ENCODE data around the gene PAIP2B. TPM values are rescaled to one million over a fixed set of nuclear protein-coding genes. Genes with fewer than 3 reads are reported as not detected.
"Not testable (repeated sequence)": the region's sequence is repeated elsewhere in the genome, so short reads cannot be mapped to it uniquely, and the experiment has no call there.

PAIP2B gene
- total RNA-seq, 1 donor from 2014 or later: 0.40 TPM

DNA sequence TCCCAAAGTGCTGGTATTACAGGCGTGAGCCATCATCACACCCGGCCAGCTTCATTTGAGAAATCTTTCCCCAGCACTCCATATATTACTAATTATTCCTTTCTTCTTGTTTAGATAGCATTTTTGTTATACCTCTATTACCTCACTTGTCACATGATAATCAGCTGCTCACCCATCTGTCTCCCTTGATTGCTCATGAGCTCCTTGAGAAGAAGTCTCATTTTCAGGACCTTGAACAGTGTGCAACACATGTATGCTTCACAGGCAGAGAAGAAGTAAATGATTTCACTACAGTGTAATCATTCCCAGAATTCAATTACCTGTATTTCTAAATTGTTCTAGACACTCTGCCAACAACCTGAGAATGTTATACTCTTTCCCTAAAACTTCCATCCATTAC is 6.2 kb downstream of the PAIP2B start:
- DNase-seq (ENCODE audit: low read depth, low spot score): no peak

- no peak for DNase-seq (ENCODE audit: low read depth, low spot score)
These were observed 10.4 kb downstream of the PAIP2B start for GRCh38 chr2:71216501-71216900.

GRCh38 chr2:71215447-71215846 is 11.5 kb downstream of the PAIP2B start:
- no peak for DNase-seq (ENCODE audit: low read depth, low spot score)

DNA sequence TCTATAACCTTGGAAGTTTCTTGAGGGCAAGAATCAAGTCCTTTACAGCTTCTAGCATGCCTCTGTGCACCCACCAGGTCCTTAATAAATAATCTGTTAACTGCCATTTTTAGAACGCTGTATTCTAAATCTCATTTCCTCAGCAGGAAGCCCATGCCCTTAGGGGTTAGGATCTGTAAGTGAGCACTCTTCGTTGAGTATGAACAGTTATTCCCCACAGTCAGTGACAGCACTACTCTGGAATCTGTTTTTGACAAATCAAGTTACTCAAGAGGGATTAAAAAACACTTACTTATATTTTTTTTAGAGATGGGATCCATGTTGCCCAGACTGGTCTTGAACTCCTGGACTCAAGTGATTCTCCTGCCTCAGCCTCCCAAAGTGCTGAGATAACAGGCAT is 14.6 kb downstream of the PAIP2B start:
- no peak for DNase-seq (ENCODE audit: low read depth, low spot score)

DNA sequence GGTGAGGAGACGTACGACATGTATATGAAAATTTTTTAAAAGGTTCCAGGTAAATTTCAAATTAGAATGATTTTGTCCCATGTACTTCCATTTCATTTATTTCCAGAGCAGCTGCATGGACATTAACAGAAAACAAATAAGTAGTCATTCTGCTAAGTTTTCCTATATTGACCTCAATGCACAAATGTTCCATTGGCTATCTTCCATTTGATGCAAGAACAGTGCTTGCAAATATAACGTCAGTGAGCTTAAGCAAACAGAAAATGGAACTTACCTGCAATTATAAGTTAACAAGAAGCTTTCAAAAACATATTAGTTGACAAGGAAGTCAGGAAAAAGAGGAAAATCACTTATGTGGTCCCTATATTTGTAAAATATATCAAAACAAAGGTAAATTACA is 16.6 kb downstream of the PAIP2B start:
- no peak for DNase-seq (ENCODE audit: low read depth, low spot score)

DNA sequence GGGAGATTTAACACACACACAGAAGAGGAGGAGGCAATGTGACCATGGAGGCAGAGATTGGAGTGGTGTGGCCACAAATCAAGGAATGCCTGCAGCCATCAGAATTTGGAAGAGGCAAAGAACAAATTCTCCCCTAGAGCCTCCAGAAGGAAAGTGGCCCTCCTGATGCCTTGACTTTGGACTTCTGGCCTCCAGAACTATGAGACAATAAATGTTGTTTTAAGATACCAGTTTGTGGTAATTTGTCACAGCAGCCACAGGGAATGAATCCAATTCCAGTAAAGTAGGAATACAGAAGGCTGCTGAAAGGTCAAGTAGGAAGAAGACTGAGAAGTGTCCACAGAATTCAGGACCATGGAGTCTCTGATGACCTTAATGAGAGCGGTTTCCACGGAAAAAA is 18.1 kb downstream of the PAIP2B start:
- DNase-seq (ENCODE audit: low read depth, low spot score): no peak

DNA sequence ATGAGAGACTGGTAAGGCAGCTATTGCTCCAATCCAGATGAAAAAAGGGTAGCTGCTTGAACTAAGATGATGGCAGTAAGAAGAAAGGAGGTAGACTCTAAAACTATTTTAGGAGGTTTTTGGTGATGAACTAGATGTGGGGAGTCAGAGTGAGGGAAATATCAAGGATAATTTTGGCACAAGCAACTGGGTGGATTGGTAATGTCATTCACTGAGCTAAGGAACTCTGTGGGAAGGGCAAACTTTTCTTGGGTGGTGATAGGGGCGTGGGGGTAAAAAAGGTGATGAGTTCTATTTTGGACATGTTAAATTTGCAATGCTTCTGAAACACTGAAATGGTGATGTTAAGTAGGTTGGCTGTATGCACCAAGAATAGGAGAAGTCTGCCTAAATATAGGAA is 19.3 kb downstream of the PAIP2B start:
- DNase-seq (ENCODE audit: low read depth, low spot score): no peak

DNA sequence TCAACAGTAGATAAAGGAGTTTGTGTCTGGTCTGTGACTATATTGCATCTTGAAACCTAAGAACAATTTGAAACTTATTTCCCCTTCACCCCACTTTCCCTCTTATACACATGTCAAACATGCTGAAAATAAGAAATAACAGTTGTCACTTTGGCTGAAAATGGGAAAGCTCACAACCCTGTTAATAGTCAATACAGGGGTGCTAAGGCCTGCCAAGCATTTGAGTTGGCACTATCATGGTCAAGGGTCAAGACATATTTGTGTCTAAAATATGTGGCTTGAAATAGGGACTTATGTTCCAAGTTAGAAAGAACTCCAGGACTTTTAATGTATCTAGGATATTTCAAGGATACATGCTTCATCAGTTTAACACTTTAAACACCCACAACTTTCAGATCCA is 20.6 kb downstream of the PAIP2B start:
- DNase-seq (ENCODE audit: low read depth, low spot score): no peak

DNA sequence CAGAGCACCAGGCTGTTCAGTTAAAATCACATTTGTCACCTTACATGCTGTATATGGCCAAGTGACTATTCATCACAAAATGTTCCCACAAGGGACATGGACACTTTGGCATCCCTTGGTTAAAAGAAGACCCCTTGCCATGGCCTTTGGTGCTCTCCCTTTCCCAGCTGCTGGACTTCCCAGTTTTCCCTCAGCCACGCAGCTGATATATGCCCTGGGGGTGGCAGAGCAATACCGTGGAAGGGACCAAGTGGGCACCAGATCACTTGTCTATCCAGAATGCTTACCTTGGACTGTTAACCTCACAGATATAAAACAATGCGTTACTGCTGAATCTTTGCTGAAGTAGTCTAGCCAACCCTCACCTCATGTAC is 35.3 kb downstream of the PAIP2B start:
- no peak for DNase-seq (ENCODE audit: low read depth, low spot score)

GRCh38 chr2:71190656-71191569 is 36.0 kb downstream of the PAIP2B start:
- no peak for DNase-seq (ENCODE audit: low read depth, low spot score)

GRCh38 chr2:71187589-71187988 is 39.3 kb downstream of the PAIP2B start:
- DNase-seq (ENCODE audit: low read depth, low spot score): no peak

DNA sequence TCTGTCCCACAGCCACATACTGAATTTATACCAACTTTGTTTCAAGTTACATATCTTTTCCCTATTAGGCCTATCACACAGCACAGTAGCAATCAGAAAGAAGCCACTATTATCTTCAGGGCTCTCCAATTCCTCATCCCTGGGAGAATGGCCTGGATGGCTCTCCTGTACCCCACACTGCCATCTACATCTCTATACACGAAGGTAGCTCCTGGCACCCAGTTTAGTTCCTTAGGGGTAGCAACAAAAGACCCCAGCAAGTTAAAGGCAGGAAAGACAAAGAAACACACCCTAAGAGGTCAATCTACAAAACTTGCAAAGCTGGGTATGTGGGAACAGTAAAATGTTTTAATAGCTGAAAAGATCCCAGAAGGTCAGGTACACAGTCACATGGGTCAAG is 39.9 kb downstream of the PAIP2B start:
- DNase-seq (ENCODE audit: low read depth, low spot score): no peak

DNA sequence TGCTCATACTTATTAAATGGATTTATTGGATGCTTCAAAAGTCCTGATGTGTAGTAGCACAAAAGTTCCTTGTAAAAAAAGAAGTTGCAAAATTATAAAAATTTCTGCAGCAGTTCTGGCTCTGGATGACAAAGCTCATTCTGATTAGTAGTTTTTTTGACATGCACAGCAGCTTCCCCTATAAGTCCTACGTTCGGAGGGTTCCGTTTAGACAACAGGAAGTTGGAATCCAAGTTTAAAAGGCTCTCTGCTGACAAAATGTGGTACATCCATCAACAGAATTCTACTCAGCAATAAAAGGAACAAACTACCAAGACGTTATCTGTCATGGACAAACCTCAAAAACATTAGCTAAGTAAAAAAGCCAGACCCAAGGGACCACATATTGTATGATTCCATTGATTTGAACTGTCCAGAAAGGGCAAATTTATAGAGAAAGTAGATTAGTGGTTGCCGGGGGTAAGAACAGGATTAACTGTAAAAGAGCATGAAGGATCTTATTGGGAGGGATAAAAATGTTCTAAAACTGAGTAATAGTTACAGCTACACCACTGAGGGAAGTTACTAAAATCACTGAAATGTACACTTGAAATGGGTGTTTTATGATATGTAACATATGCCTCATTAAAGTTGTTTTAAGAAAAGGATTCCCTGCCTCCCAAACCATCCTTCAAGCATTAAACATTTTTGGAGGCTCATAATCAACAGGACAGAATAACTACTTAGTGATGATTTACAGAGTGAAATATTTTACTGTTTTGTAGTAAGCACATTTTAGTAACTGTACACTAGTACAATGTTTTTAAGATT is 43.4 kb downstream of the PAIP2B start:
- DNase-seq (ENCODE audit: low read depth, low spot score): not testable (repeated sequence)

GRCh38 chr2:71181316-71181715 is 45.6 kb downstream of the PAIP2B start:
- no peak for DNase-seq (ENCODE audit: low read depth, low spot score)

DNA sequence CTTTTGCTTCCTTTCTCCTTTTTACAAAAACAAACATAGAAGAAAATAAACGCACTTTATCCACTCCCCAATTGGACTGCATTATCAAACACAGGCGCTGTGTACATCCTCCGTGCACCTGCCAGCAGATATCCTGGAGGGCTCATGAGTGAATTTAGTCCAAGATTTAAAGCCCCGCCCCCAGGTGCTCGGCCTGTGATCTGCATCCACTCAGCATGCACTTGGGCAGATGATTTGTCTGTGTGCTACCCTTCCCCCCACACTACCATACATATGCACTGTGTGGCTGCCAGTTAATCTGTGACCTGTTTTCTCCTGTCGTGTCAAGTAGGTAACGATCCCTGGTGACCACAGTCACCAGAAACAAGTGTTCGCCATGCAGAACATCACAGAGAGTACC is 48.1 kb downstream of the PAIP2B start:
- DNase-seq (ENCODE audit: low read depth, low spot score): not testable (repeated sequence)

DNA sequence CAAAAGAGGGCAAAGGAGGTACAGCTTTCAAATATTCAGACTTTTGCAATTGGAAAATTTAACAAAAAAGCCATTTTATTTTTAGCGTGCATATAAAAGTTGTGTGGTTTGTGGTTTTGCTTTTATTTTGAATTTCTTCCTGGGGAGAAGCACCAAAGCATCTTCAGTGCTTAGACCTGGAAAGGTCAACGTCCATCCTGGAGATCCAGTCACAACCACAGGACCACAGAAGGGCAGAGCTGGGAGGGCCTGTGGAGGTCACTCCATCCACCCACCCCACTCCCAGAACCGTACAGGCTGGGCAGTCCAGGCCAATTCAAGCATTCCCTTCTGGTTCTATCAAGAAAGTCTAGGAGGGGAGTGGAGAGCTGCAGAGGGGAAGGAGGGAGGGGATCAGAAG is 52.7 kb downstream of the PAIP2B start:
- no peak for DNase-seq (ENCODE audit: low read depth, low spot score)

DNA sequence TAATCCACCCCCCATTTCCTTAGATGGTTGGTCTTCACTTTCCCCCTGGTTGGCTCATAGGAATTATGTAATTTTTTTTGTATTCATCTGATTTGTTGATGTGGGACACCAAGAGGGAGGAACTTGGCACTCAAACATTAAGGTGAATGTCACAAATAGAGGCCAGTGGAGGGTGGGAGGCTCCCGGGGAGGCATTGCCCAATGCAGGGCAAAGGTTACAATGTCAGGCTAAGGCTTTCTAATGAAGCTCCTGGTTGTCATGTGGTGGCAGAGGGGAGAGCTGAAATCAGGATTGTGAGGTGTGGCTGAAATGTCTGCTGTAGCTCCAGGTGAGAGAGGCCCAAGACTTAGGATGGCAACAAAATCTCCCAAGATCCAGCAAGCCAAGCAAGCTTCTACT is 53.8 kb downstream of the PAIP2B start:
- DNase-seq (ENCODE audit: low read depth, low spot score): no peak

- DNase-seq (ENCODE audit: low read depth, low spot score): no peak
These were observed 60.1 kb downstream of the PAIP2B start for GRCh38 chr2:71166812-71167211.

DNA sequence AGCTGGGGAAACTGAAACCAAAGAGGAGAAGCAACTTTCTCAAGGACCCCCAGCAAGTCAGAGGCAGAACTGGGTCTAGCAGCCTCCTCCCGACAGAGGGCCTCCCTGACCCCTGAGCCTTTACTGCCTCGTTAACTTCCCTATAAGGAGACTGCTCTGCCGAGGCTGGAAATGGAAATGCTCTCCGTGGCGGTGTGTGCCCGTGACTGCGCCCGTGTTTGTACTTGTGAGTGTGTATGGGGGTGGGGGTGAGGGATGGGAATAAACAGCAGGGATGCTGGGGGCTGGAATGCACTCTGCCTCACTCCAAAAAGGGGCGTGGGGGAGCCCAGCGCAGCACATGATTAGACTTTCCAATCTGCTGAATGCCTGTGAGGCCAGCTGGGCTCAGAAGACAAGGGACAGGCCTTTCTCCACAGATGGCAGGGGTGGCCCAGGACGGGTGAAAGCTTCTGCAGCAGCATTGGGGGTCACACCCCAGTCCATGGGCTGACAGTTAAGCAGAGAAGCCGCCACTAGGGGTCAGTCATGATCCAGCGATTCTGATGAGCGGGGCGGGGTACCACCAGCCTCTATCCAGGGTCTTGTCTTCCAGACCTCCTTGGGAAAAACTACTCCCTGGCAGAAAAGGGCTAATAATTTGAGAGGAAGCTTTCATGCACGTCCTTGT is 69.6 kb downstream of the PAIP2B start:
- DNase-seq (ENCODE audit: low read depth, low spot score): no peak

DNA sequence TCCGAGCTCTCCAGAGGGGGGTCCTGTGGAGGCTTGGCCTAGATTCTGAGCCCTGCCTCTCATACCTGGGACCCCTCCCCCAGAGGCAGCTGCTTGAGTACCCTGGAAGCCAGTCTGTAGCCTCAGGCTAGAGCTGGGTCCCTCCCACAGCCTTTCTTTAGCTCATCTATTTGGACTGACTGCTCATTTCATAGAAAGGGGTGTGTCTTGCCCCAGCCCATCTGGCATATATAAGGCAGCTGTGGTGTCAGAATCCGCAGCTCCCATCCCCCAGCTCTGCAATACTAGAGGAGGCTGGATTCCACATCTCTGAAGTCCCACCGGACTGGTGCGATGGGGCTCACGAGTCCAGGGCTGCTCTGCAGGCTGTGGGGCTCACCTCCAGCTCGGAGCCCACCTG is 70.3 kb downstream of the PAIP2B start:
- no peak for DNase-seq (ENCODE audit: low read depth, low spot score)

DNA sequence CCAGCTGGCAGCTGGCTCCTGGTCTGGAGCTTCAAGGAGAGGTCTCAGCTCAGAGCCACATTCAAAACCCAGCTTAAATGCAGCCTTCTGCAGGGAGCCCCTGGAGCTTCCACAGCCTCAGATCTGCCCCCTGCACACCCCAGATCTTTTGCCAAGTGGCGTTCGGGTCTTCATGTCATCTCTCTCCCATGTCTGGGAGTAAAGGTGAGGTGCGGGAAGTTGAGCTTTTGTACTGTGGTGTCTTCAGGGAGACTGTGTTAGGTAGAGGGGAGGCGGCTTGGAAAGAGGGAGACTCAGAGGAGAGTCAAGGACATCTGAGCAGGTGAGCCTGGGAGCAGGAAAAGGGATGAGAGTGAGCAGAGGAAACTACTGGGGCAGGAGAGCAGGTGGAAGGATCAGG is 71.1 kb downstream of the PAIP2B start:
- DNase-seq (ENCODE audit: low read depth, low spot score): no peak

DNA sequence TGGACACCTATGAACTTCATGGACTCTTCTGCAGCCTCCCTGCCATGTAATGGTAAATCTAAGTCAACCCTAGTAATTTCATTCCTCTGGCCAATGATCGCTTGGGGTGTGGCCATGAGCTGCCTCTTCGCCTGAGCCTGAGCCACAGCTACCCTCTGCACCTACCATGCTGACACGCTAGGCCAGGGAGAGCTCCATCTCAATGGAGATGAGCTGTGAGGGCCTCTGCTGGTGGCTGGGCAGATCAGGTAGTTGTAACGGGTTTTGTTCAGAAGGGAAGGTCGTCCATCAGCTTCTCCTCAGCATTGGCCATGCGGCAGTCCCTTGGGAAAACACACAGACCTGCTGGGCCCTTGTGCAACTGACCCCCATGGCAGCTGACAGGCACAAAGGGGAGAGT is 72.1 kb downstream of the PAIP2B start:
- DNase-seq (ENCODE audit: low read depth, low spot score): no peak

All from pulmonary artery endothelial cell (primary cell).